Naive thymus-derived CD8-positive, alpha-beta T cell (primary cell): ENCODE measurements around the gene GATAD2A. TPM values are rescaled to one million over a fixed set of nuclear protein-coding genes. Genes with fewer than 3 reads are reported as not detected.

ENCODE experiments used
- ATAC-seq, 2 donors: fragments of 150-1000 bp; cut with Tn5 transposase in 1 of 2; sonication (Bioruptor Pico), chemical (Tn5 transposase) in 1 of 2; 1 replicate in 1 of 2; 2 replicates in 1 of 2; pipeline ENCODE4 v1.10.0; 2021; ENCODE audit warnings: mild to moderate bottlenecking in 2 of 2, moderate library complexity in 2 of 2
- POLR2A ChIA-PET: fragments of 350-600 bp; sonication (Branson Sonifier 250); formaldehyde crosslinking; loops from one replicate; lab custom pipeline; 2021; ENCODE audit warnings: antibody characterized with exemption; lab: Charles Lee
- DNase-seq, 10 donors: peaks; one replicate each; pipeline versions ENCODE4 v3.0.0 to v3.0.0-alpha.2; 2020 to 2022
- H3K27ac Mint-ChIP-seq, 10 donors: one replicate each; pipeline ENCODE4 v1.8.0; 2020 to 2022; ENCODE audit warnings: mild to moderate bottlenecking in 10 of 10, mixed read lengths in 10 of 10, moderate library complexity in 4 of 10, inconsistent platforms in 1 of 10
- H3K27me3 Mint-ChIP-seq, 5 donors: one replicate each; pipeline ENCODE4 v1.8.0; 2021 to 2022; ENCODE audit warnings: mixed read lengths in 5 of 5
- H3K36me3 Mint-ChIP-seq, 3 donors: one replicate each; pipeline ENCODE4 v1.8.0; 2020 to 2022; ENCODE audit warnings: mixed read lengths in 3 of 3, mild to moderate bottlenecking in 2 of 3, inconsistent platforms in 1 of 3
- H3K4me1 Mint-ChIP-seq, 4 donors: one replicate each; pipeline ENCODE4 v1.8.0; 2021 to 2022; ENCODE audit warnings: mixed read lengths in 4 of 4
- H3K4me3 Mint-ChIP-seq, 10 donors: one replicate each; pipeline ENCODE4 v1.8.0; 2020 to 2022; ENCODE audit warnings: mild to moderate bottlenecking in 10 of 10, mixed read lengths in 10 of 10, moderate library complexity in 6 of 10, inconsistent platforms in 1 of 10
- H3K9me3 Mint-ChIP-seq, 9 donors: one replicate each; pipeline ENCODE4 v1.8.0; 2020 to 2022; ENCODE audit warnings: mixed read lengths in 9 of 9, mild to moderate bottlenecking in 3 of 9, inconsistent platforms in 1 of 9, moderate library complexity in 1 of 9
- polyA plus RNA-seq, 3 donors: library from polyadenylated mRNA; unstranded; fragments of 300-500 nt; fragmentation: Illumina TruSeq; gene quantifications; one replicate each; pipeline ENCODE4 v1.2.3, GENCODE V29; 2021
- total RNA-seq, 8 experiments: library from RNA in 2 of 8; stranded (reverse) in 2 of 8; gene quantifications; one replicate each; pipeline ENCODE4 v1.2.3 and lab custom pipeline; 2021 to 2026

GATAD2A gene
- total and polyA plus RNA-seq, 5 experiments from 2014 or later, result 14.5 to 107 (median 35.1) TPM

GRCh38 chr19:19399733-19400433 lies 5.6 kb upstream of the GATAD2A start:
- H3K36me3 Mint-ChIP-seq, result no peaks in the 10 kb centered on the region
- no peak overlapping the region for H3K4me3 Mint-ChIP-seq
- no peaks in the 10 kb centered on the region for H3K9me3 Mint-ChIP-seq
- H3K27me3 Mint-ChIP-seq, result no peaks in the 10 kb centered on the region
- H3K27ac Mint-ChIP-seq, result peak overlapping the region in 6 of 10 donors; percentile 11 to 52 (median 46)
- ATAC-seq, result no peak
- H3K4me1 Mint-ChIP-seq, result peaks cover 18 to 64% (median 46%) of the 10 kb centered on the region in 4 donors
- POLR2A ChIA-PET, result interaction anchor here (0.7 kb wide), 3 partner anchors 10 to 197 kb away, joined by 3 read pairs; no protein-coding TSS in a partner anchor
- no peak for DNase-seq

DNA sequence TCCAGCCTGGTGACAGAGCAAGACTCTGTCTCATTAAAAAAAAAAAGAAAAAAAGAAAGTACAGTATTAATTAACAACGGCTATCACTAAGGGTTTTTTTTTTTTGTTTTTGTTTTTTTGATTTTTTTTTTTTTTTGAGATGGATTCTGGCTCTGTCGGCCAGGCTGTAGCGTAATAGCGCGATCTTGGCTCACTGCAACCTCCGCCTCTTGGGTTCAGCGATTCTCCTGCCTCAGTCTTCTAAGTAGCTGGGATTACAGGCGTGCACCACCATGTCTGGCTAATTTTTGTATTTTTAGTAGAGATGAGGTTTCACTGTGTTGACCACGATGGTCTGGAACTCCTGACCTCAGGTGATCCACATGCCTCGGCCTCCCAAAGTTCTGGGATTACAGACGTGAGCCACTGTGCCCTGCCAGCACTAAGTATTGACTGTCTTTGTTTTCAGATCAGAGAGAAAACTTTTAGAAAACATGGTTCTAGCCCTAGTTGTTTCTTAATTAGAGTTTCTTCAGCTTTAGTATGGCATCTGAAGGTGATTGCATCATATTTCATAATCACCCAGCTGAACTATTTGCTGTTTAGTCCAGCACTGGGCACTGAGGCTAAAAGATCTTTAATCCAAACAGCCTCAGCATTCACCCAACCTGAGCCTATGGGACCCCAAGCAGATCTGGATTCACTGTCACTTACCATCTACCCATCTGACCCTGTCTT lies 2.7 kb upstream of the GATAD2A start:
- Mint-ChIP-seq H3K36me3 (no peaks in the 10 kb centered on the region), H3K4me1 (peaks cover 29 to 60% (median 50%) of the 10 kb centered on the region in 4 donors), H3K4me3 (no peak overlapping the region), H3K27me3 (no peaks in the 10 kb centered on the region), H3K27ac (peak overlapping the region in 5 of 10 donors; percentile 8 to 76 (median 51)), H3K9me3 (no peaks in the 10 kb centered on the region)
- DNase-seq (no peak), ATAC-seq (no peak)
- POLR2A ChIA-PET, result interaction anchor here (1.6 to 4.6 kb wide), 3 partner anchors 10 to 17 kb away, joined by 5 to 26 read pairs (median 6); no protein-coding TSS in a partner anchor

DNA sequence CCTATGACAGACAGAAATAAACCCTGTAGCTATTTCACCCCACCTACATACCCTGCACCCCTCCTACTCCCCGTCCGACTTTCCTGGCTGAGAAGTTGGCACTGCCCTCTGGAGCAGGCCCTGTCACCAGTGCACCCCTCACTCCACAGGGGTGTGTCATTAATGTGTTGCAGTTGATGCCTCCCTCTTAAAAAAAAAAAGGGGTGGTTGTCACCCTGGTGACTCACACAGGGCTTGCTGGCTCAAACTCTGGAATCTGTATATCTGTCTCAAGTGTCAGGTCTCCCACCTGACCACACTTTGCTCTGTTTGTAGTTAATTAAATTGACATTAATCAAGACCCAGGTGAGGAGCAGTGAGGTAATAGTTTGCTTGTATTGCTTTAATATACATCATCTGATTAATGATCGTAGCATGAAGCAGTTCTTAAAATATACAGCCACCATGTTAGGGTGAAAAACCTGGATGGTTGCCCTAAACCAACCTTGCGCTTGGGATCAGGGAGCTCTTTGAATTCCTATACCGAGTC lies 2.0 kb upstream of the GATAD2A start:
- POLR2A ChIA-PET, result interaction anchor here (0.9 to 4.6 kb wide), 3 partner anchors 15 to 87 kb away, joined by 3 to 26 read pairs (median 5); no protein-coding TSS in a partner anchor
- H3K4me1 Mint-ChIP-seq, result peaks cover 30 to 66% (median 57%) of the 10 kb centered on the region in 4 donors
- ATAC-seq (no peak), DNase-seq (no peak)
- peak overlapping the region in 7 of 10 donors; percentile 10 to 76 (median 53) for H3K27ac Mint-ChIP-seq
- no peaks in the 10 kb centered on the region for H3K36me3 Mint-ChIP-seq
- peak overlapping the region in 7 of 10 donors; percentile 10 to 95 (median 57) for H3K4me3 Mint-ChIP-seq
- no peaks in the 10 kb centered on the region for H3K27me3 Mint-ChIP-seq
- H3K9me3 Mint-ChIP-seq, result no peaks in the 10 kb centered on the region

DNA sequence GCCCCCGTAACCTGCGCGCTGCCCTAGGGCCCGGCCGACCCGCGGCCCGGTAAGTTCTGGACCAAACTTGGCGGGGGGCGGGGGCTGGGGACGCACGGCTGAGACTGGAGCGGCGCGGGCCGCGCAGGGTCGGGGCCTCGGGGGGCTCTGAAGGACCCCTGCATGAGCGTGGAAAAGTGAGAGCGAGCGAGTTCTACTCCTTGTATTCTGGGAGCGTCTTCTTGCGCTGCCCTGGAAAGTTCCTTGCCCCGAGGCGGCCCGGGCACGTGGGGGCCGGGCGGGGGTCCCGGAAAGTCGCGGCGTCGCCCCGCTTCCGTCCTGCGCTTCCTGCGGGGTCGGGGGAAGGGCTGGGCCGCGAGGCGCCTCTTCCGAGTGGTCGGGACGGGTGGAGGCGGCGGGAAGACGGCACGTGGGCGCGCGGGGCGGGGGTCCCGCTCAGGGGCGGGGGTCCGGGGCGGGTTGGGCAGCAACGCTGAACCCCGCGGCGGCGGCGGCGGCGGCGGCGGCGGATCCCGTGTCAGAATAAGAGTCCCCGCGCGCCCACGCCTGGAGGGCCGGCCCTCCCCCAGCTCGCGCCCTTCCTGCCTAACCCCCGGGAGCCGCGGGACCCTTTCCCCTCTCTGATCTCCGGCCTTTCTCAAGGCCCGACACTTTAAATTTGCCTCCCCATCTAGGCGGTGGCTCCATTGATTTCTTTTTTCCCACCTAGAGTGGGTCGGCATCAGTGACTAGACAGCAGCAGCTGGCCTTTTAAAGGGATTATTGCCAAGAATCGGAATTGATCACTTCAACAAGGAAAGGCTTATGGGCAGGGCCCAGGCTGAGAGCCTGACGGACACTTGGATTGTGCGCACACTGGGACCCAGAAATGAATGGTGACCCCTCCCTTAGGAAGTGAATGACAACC lies 749 bp downstream of the GATAD2A start:
- no peaks in the 10 kb centered on the region for H3K36me3 Mint-ChIP-seq

DNA sequence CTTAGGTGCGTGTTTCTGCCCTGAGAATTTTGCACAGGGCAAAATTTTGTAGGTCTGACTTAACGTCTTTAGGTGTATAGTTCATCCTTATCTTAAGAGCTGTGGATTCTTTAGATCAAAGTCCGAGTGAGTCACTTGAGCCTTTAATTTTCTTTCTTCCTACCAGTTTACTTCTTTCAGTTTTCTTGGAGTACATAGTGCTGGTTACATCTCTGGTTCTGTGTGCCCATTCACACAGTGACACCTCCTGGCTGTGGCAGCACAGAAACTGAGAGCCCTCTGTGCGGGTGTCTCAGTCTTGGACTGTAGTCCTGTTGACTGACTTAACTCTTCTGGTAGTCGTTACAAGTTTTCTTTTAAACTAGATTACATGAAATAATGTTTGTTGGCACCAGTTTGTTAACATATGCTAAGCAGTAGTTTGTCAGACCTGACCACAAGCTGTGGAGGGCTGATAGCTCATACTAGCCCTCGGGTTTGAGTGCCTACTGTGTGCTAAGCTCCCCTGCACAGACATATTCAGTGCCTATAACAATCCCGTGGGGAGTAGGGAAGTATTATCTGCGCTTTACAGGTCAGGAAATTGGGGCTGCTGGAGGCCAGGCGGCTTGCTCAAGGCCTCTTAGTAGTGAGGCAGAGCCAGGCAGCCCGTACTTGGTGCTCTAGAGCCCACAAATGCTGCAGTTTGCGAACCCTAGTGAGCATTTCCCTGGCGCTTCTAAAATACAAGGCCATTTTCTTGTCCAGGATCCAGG lies 1.6 kb downstream of the GATAD2A start:
- H3K27me3 Mint-ChIP-seq, result no peaks in the 10 kb centered on the region
- peak; percentile 21 to 70 (median 46) for DNase-seq
- no peaks in the 10 kb centered on the region for H3K9me3 Mint-ChIP-seq
- POLR2A ChIA-PET, result interaction anchor here (0.6 to 4.6 kb wide), 9 partner anchors 9 to 83 kb away, joined by 3 to 52 read pairs (median 10); no protein-coding TSS in a partner anchor
- peaks cover 46 to 79% (median 77%) of the 10 kb centered on the region in 4 donors for H3K4me1 Mint-ChIP-seq
- ATAC-seq, result peak; percentile 37 to 50
- peaks cover 0 to 3% (median 0%) of the 10 kb centered on the region in 3 donors for H3K36me3 Mint-ChIP-seq
- peak overlapping the region; percentile 22 to 97 (median 94) for H3K27ac Mint-ChIP-seq
- peak overlapping the region; percentile 90 to 98 (median 94) for H3K4me3 Mint-ChIP-seq

More for the DNA sequence above, 749 bp downstream of the GATAD2A start:
- no peaks in the 10 kb centered on the region for H3K27me3 Mint-ChIP-seq
- H3K27ac Mint-ChIP-seq, result peak overlapping the region; percentile 22 to 97 (median 94)
- H3K4me3 Mint-ChIP-seq, result peak overlapping the region; percentile 90 to 98 (median 94)
- peak in 9 of 10 donors; percentile 24 to 70 (median 44) for DNase-seq
- POLR2A ChIA-PET, result interaction anchor here (0.9 to 4.6 kb wide), 21 partner anchors 11 to 370 kb away, joined by 3 to 52 read pairs (median 6); partner anchors contain the start of genes BORCS8, NDUFA13 and RFXANK
- peak; percentile 8 to 14 for ATAC-seq
- no peaks in the 10 kb centered on the region for H3K9me3 Mint-ChIP-seq
- H3K4me1 Mint-ChIP-seq, result peaks cover 43 to 79% (median 73%) of the 10 kb centered on the region in 4 donors

- H3K9me3 Mint-ChIP-seq, result no peaks in the 10 kb centered on the region
- H3K4me1 Mint-ChIP-seq, result peaks cover 46 to 83% (median 81%) of the 10 kb centered on the region in 4 donors
- DNase-seq (no peak), ATAC-seq (no peak)
- POLR2A ChIA-PET, result interaction anchor here (0.6 to 4.6 kb wide), 6 partner anchors 8 to 82 kb away, joined by 3 to 52 read pairs (median 8); no protein-coding TSS in a partner anchor
- H3K4me3 Mint-ChIP-seq, result peak overlapping the region; percentile 90 to 98 (median 94)
- H3K27me3 Mint-ChIP-seq, result no peaks in the 10 kb centered on the region
- H3K27ac Mint-ChIP-seq, result peak overlapping the region in 8 of 10 donors; percentile 37 to 97 (median 89)
- peaks cover 0 to 3% (median 0%) of the 10 kb centered on the region in 3 donors for H3K36me3 Mint-ChIP-seq
These were observed 2.1 kb downstream of the GATAD2A start for GRCh38 chr19:19407633-19407930.

GRCh38 chr19:19409205-19409604 lies 3.7 kb downstream of the GATAD2A start:
- POLR2A ChIA-PET, result interaction anchor here (0.6 to 1.5 kb wide), 4 partner anchors 41 to 77 kb away, joined by 3 to 4 read pairs (median 3); no protein-coding TSS in a partner anchor
- H3K4me3 Mint-ChIP-seq, result peak overlapping the region in 9 of 10 donors; percentile 29 to 85 (median 65)

DNA sequence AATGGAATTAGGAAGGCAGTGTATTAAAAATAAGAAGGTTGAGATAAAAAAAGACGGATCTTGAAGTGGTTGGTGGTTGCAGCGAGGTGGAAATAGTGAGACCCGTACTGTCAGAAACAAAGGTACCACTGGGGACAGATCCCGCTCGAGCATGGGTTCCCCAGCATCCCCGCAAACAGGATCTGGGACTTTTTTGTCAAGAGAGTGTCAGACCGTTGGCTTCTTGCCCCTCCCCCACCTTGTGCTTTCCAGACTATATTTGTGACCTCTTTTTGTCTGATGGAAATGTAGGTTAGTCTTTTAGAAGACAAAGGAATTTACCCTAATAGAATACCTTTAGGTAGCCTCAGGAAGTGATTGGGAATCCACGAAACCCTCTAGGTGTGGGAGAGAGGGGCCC lies 4.2 kb downstream of the GATAD2A start:
- DNase-seq (no peak), ATAC-seq (no peak)
- Mint-ChIP-seq H3K27me3 (no peaks in the 10 kb centered on the region), H3K36me3 (peaks cover 0 to 10% (median 0%) of the 10 kb centered on the region in 3 donors), H3K9me3 (no peaks in the 10 kb centered on the region), H3K27ac (peak overlapping the region; percentile 60 to 92 (median 88)), H3K4me1 (peaks cover 46 to 83% (median 82%) of the 10 kb centered on the region in 4 donors), H3K4me3 (peak overlapping the region in 9 of 10 donors; percentile 29 to 85 (median 65))
- POLR2A ChIA-PET, result interaction anchor here (0.6 to 1.5 kb wide), 4 partner anchors 41 to 77 kb away, joined by 3 to 4 read pairs (median 3); no protein-coding TSS in a partner anchor

More at GRCh38 chr19:19409205-19409604, 3.7 kb downstream of the GATAD2A start:
- Mint-ChIP-seq H3K27ac (peak overlapping the region; percentile 60 to 92 (median 88)), H3K27me3 (no peaks in the 10 kb centered on the region), H3K9me3 (no peaks in the 10 kb centered on the region), H3K36me3 (peaks cover 0 to 10% (median 0%) of the 10 kb centered on the region in 3 donors), H3K4me1 (peaks cover 46 to 86% (median 84%) of the 10 kb centered on the region in 4 donors)
- no peak for DNase-seq
- no peak for ATAC-seq

DNA sequence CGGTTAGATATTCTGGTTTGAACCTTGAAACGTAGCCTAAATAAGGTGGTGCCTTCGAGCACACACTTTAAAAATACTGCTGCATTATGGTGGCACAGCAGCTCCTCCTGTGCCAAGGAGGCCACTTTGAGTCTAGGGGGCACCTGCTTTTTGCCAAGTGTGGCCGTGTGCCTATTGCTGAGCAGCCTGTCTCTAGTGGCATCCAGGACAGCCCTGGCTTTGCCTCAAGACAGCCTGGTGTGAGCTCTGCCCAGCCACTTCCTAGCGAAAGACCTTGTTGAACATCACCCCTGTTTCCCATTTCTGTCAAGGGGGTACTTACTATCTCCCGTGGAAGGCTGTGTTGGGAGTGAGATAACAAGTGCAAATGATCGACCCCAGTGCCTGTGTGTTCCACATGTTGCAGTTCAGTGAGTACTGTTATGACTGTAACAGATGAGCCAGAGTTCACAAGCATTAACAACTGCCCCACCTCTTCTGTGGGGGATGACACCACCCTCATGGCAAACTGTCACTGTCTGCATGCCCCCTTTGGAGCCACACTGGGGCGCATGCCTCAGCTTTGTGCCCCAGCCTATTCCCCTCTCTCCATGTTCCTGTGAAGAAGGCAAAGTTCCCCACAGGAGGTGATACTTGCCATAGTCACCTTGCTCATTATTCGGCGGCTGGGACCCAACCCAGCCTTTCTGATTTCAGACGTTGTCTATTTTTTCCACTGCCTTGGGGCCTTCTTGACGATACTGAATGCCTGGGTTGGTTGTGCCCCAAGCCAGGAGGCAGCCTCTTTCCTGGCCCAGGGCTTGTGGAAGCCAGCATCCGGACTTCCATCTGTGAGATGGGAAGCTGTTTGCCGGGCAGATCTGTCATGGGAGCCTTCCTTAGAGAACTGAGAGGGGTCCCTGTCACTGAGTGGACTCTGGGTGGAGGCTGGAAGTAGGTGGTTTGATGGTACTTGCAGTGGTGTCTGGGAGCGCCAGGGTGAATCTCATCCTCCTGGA lies 5.4 kb downstream of the GATAD2A start:
- Mint-ChIP-seq H3K9me3 (no peaks in the 10 kb centered on the region), H3K4me1 (peaks cover 46 to 83% (median 82%) of the 10 kb centered on the region in 4 donors), H3K4me3 (peak overlapping the region in 9 of 10 donors; percentile 13 to 72 (median 45)), H3K36me3 (peaks cover 0 to 17% (median 0%) of the 10 kb centered on the region in 3 donors), H3K27me3 (no peaks in the 10 kb centered on the region), H3K27ac (peak overlapping the region; percentile 52 to 92 (median 83))
- POLR2A ChIA-PET, result interaction anchor here (0.6 to 1.5 kb wide), 3 partner anchors 50 to 79 kb away, joined by 3 to 4 read pairs (median 3); no protein-coding TSS in a partner anchor
- DNase-seq (no peak), ATAC-seq (peak in 1 of 2 donors; percentile 21)
